Epithelial cell of proximal tubule (primary cell): Measurements from ENCODE around the gene DHRS13. TPM values are rescaled to one million over a fixed set of nuclear protein-coding genes. Genes with fewer than 3 reads are reported as not detected.
A peak's percentile ranks its signal among the peaks of the same experiment; 100 is the strongest.
"Not testable (repeated sequence)": the region's sequence is repeated elsewhere in the genome, so short reads cannot be mapped to it uniquely, and the experiment has no call there.

Experiments
- DNase-seq: peaks from one replicate; pipeline ENCODE4 v3.0.0-alpha.2; 2011; ENCODE audit warnings: low read depth
- H3K4me3 ChIP-seq: 2 replicates; pipeline ENCODE4 v1.5.1; 2011; ENCODE audit warnings: low read depth, mild to moderate bottlenecking, low read length
- total RNA-seq: library from RNA; depleted of rRNA; stranded (reverse); fragments of >200 nt; gene quantifications from 2 replicates; pipeline ENCODE4 v1.2.3, GENCODE V29; 2015
- TF ChIP-seq, protein P1 (sequence below): conservative IDR thresholded peaks from 2 replicates; pipeline ENCODE4 v1.5.1; 2012; ENCODE audit warnings: low read depth, mild to moderate bottlenecking, low read length

Gene DHRS13
- total RNA-seq, 1 donor from 2014 or later, result 18.0 TPM

DNA sequence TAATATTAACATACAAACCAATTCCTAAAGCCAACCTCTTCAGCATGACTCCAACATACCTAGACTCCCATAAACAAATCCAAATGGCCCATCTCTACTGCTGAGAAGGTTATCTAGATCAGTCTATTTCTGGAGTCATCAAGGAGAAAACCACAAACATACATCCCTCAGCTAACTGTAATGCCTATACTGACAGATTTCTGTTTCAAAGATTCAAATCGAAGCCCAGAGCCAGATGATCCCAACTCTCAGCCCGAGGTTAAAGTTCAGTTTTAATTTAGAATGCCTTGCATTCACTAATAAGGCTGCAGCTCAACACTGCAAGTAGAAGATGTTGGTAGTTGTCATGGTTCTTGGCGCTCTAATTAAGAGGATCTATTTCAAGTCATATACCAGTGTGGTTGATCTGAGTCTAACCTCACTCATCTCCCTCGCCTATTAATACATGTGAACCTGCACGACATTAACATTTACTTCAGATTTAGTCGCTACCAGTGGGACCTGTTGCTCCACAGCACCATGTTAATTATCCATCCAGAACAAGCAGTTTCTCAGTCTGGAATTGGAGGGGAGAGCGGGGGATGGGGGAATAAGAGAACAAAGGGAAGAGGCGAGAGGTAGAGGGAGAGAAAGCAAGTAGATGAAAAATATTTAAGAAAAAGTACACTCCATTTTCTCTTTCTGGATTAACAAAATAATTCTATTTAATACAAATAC is 33.0 kb upstream of the DHRS13 start:
- H3K4me3 ChIP-seq, result no peak overlapping the region
- TF ChIP-seq, protein P1, sequence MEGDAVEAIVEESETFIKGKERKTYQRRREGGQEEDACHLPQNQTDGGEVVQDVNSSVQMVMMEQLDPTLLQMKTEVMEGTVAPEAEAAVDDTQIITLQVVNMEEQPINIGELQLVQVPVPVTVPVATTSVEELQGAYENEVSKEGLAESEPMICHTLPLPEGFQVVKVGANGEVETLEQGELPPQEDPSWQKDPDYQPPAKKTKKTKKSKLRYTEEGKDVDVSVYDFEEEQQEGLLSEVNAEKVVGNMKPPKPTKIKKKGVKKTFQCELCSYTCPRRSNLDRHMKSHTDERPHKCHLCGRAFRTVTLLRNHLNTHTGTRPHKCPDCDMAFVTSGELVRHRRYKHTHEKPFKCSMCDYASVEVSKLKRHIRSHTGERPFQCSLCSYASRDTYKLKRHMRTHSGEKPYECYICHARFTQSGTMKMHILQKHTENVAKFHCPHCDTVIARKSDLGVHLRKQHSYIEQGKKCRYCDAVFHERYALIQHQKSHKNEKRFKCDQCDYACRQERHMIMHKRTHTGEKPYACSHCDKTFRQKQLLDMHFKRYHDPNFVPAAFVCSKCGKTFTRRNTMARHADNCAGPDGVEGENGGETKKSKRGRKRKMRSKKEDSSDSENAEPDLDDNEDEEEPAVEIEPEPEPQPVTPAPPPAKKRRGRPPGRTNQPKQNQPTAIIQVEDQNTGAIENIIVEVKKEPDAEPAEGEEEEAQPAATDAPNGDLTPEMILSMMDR, result no peak
- DNase-seq, result no peak

DNA sequence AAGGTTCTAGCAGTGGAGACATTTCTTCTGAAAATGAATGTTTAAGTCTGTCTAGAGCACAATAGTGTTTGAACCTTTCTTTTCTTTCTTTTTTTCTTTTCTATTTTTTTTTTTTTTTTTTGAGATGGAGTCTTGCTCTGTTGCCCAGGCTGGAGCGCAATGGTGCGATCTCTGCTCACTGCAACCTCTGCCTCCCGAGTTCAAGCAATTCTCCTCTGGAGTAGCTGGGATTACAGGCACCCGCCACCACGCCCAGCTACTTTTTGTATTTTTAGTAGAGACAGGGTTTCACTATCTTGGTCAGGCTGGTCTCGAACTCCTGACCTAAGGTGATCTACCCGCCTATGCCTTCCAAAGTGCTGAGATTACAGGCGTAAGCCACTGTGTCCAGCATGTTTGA is 31.6 kb upstream of the DHRS13 start:
- not testable (repeated sequence) for H3K4me3 ChIP-seq, DNase-seq

DNA sequence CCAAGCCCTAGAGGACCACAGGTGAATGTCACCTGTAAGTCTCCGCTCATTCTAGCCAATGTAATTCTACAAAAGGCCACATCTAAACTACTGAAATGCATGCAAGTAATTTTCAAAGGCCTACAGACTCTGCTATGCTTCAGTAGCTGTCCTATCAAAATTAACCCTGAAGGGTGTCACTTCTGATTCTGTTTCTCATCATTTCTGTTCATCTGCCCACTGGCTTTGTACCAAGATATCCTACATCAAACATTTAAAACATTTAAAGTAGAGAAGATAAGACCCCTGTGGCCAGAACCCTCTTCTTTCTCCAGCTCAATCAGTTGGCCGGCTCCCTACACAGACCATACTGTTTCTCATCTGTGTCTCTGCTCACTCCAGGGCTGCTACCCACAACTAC is 26.9 kb upstream of the DHRS13 start:
- no peak overlapping the region for H3K4me3 ChIP-seq
- TF ChIP-seq, protein P1, result no peak
- DNase-seq, result no peak

DNA sequence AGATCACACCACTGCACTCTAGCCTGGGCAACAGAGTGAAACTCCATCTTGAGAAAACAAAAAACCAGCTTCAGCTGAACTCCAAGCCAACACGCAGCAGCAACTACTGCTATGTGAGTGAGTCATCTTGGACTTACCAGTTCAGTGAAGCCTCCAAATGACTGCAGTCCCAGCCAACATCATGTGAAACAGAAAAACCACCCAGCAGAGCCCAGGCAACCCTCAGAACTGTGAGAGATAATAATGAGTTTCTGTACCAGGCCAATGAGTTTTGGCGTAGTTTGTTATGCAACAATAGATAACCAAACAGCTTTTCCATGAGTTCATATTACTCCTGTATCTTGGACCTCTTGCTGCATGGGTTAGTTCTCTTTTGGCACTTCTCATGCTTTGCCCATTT is 25.2 kb upstream of the DHRS13 start:
- TF ChIP-seq, protein P1, result no peak
- no peak overlapping the region for H3K4me3 ChIP-seq
- DNase-seq, result peak; percentile 84

DNA sequence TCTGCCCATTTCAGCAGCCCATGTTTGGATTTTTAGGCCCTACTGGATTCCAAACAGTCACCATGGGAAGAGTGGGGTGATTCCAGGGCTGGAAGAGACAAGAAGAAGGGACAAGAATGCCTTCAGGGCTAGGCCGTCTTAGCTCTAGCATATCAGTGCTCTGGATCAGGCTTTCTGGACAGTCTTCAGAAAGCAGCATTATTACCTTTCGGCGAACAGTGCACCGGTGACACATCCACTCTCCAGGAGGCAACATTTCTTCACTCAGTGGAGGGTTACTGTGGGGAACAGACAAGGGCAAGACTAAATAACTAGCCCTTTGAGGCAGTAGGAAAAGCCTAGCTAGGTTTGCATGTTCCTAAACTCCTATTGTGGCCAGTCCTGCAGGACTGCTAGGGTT is 23.9 kb upstream of the DHRS13 start:
- TF ChIP-seq, protein P1, result no peak
- DNase-seq, result no peak
- no peak overlapping the region for H3K4me3 ChIP-seq

DNA sequence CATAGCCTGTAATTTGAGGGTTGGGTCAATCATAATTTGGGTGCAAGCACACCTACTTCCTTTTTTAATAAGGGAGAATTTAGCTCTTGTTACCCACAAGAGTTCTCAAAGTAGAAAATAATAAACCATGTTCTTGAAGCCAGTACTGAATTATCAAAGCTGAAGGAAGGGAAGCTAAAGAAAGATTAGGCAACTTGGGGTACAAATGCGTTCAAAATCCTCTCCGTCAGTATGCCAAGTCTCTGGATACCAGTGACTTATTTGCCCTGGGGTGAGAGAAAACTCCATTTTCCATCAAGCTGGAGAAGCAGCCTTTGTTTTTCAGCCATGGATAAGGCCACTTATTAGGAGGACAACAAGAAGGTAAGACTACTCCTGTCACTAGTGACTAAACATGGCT is 23.5 kb upstream of the DHRS13 start:
- no peak for DNase-seq
- no peak overlapping the region for H3K4me3 ChIP-seq
- TF ChIP-seq, protein P1, result no peak

DNA sequence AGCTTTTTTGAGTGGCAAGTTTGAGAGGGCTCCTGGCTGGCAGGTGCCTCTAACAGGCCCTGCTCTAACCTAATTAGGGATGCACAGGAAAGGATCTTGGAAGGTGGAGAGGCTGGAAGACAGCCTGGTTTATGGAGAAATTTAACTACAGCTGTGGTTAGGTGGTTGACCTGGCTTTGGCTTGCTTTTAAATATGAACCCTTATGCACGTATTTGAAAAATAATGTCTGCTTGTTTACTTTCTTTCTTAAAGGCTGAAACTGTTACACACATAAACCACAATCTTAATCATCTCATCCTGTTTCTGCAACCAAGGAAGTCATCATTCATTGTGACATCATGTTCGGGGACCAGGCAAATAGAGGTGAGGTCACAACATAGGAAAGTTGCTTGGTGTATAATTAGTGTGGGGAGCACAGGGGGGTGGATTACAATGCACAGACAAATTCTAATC is 23.1 kb upstream of the DHRS13 start:
- no peak for DNase-seq
- no peak overlapping the region for H3K4me3 ChIP-seq
- TF ChIP-seq, protein P1, result no peak

DNA sequence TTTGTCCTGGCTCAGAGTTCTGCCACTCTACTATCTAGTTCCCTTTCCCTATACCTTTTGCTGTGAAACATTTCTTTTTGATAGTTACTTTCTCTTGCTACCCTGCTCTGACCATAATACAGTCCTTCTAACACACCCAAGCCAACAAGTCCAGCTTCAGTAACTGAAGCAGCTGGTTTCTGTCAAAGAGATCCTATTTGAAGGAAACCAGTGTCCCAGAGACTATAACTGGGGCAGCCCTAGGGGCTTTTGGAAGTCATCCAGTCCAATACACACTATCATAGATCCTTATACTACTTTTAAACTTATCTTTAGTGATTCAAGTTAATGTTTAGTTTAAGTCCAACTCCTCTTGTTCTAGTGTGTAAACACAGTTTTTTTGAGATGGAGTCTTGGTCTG is 17.3 kb upstream of the DHRS13 start:
- H3K4me3 ChIP-seq, result no peak overlapping the region
- TF ChIP-seq, protein P1, result no peak
- no peak for DNase-seq
